ENCODE measurements around the gene KCNC4.

KCNC4 gene

GRCh38 chr1:110186558-110186957 is 23.6 kb upstream of the KCNC4 start:
- no peak overlapping the region for H3K4me3 ChIP-seq (ENCODE audit: low read depth, low read length)
- no peak for TF ChIP-seq CTCF (IDR thresholded peaks at IDR 0.05; ENCODE audit: low read depth, low read length, missing control alignments)

GRCh38 chr1:110187139-110187890 is 22.8 kb upstream of the KCNC4 start:
- no peak for DNase-seq (ENCODE audit: low read depth)
- TF ChIP-seq CTCF (IDR thresholded peaks at IDR 0.05; ENCODE audit: low read depth, low read length, missing control alignments) = no peak
- H3K4me3 ChIP-seq (ENCODE audit: low read depth, low read length) = no peak overlapping the region
- in situ Hi-C loops (cut with HindIII; ENCODE audit: low sequenced_read_pairs) = no loop called here

More at GRCh38 chr1:110186558-110186957, 23.6 kb upstream of the KCNC4 start:
- in situ Hi-C loops (cut with HindIII; ENCODE audit: low sequenced_read_pairs) = no loop called here
- no peak for DNase-seq (ENCODE audit: low read depth)

GRCh38 chr1:110188035-110188618 is 22.0 kb upstream of the KCNC4 start:
- no peak for DNase-seq (ENCODE audit: low read depth)
- TF ChIP-seq CTCF (IDR thresholded peaks at IDR 0.05; ENCODE audit: low read depth, low read length, missing control alignments) = no peak
- in situ Hi-C loops (cut with HindIII; ENCODE audit: low sequenced_read_pairs) = no loop called here
- no peak overlapping the region for H3K4me3 ChIP-seq (ENCODE audit: low read depth, low read length)

GRCh38 chr1:110189181-110189580 is 20.9 kb upstream of the KCNC4 start:
- DNase-seq (ENCODE audit: low read depth) = no peak
- no peak overlapping the region for H3K4me3 ChIP-seq (ENCODE audit: low read depth, low read length)
- no peak for TF ChIP-seq CTCF (IDR thresholded peaks at IDR 0.05; ENCODE audit: low read depth, low read length, missing control alignments)
- in situ Hi-C loops (cut with HindIII; ENCODE audit: low sequenced_read_pairs) = no loop called here

GRCh38 chr1:110190282-110190929 is 19.7 kb upstream of the KCNC4 start:
- in situ Hi-C loops (cut with HindIII; ENCODE audit: low sequenced_read_pairs) = no loop called here
- no peak for TF ChIP-seq CTCF (IDR thresholded peaks at IDR 0.05; ENCODE audit: low read depth, low read length, missing control alignments)
- DNase-seq (ENCODE audit: low read depth) = no peak
- H3K4me3 ChIP-seq (ENCODE audit: low read depth, low read length) = no peak overlapping the region

- in situ Hi-C loops (cut with HindIII; ENCODE audit: low sequenced_read_pairs) = no loop called here
- TF ChIP-seq CTCF (IDR thresholded peaks at IDR 0.05; ENCODE audit: low read depth, low read length, missing control alignments) = no peak
- DNase-seq (ENCODE audit: low read depth) = no peak
- H3K4me3 ChIP-seq (ENCODE audit: low read depth, low read length) = no peak overlapping the region
These were observed 17.6 kb upstream of the KCNC4 start for GRCh38 chr1:110192541-110192940.
